MV-4-11 (cell line): ENCODE results near the gene CYRIA.
A peak's percentile ranks its signal among the peaks of the same experiment; 100 is the strongest.

Experiments
- DNase-seq: peaks from one replicate; lab custom pipeline; 2025; lab: John Stamatoyannopoulos, UW

Gene CYRIA

GRCh38 chr2:16665748-16666448, at the start of gene CYRIA:
TSS of gene CYRIA (minus strand) at chr2:16665834. CDS start at chr2:16588119, 77,715 bp downstream.
- no peak for DNase-seq

- no peak for DNase-seq
Measured at GRCh38 chr2:16713011-16713423, 47.4 kb upstream of the CYRIA start.

DNA sequence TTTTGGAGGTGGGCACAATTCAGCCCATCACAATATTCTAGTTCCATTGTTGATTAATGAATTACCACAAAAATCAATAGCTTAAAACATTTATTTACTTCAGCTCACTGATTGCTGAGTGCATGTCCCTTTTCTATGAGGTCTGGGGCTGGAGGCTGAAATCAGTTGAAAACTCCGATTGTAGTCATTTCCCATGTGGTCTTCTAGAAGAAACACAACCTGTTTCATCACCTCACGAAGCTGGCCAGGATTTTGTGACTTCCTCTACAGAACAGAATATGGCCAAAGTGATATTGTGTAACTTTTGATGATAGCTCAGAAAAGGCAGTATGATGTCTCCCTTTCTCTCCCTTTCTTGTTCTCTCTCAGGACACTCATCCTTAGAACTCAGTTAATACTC, 44.1 kb upstream of the CYRIA start:
- peak; percentile 93 for DNase-seq

DNA sequence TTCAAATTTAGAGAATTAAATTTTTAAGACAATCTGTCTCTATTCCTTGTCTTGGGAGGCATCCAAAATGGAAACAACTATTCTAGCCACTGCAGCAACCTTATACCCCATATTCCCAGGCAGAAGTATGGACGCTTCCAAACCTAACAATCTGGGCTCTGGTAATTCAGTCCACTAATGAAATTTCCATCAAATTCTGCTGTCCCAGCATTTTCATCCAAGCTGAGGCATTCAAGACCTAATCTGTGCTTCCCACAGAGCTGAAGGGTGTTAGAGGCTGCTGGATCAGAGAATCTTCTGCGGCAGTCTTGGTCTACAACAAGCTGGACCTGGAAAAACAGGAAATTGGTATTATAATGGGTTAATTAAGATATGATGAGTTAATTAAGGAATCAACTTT, 42.5 kb upstream of the CYRIA start:
- DNase-seq, result no peak

- peak; percentile 11 for DNase-seq
Measured at GRCh38 chr2:16707014-16707623, 41.5 kb upstream of the CYRIA start.

GRCh38 chr2:16700551-16701259, 35.1 kb upstream of the CYRIA start:
- peak; percentile 92 for DNase-seq

DNA sequence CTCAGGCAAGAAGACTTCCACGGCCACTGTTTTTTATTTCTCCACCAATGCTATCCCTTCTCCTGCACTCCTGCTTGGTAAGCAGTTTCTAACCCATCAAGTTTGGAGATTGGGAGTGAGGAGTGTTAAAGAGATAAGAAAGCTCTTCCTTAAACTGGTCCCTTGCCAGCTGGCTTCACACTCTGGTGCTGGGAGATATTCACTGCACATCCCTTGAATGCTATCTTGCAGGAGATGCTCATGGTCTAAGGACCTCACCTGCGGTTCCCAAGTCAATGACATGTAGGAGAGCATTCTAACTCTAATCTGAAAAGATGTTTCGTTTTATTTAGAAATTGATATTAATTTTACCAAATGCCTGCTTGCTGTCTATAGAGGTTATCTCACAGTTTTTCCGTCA, 28.2 kb upstream of the CYRIA start:
- no peak for DNase-seq

DNA sequence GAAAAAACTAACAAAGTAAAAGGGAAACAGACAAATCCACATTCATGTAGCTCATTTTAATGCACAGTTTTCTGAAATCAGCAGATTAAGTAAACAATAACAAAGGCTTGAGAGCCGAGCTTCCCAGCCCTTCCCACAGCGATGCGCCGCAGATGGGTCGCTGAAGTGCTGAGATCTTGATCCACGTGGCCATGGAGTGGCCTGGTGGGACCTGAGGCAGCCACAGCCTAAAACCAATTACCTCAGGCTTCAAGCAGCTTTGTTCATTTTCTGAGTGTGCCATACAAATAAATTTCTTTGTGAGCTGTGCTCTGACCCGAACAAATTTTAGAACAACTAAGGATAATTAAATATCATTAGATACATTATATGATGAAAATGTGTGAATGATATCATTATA, 25.6 kb upstream of the CYRIA start:
- no peak for DNase-seq

- DNase-seq, result peak; percentile 63
Measured at GRCh38 chr2:16687955-16688354, 22.3 kb upstream of the CYRIA start.

DNA sequence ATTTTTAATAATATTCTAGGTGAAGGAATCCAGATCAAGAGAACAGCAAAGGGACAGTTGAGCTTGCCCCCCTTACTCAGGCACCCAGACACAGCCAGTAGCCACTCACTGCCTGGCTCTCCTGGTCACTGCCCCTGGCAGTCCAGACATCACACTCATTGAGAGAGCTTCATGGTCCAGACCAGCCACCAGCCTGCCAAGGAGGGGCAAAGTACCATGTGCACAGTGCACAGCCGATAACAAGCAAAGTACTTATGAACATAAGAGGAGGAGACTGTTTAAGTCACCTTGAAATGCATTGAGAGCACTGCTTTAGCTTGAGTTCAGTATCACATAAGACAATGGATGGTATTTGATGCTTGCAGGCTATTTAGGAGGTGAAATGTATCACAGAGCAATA, 21.6 kb upstream of the CYRIA start:
- DNase-seq, result no peak

DNA sequence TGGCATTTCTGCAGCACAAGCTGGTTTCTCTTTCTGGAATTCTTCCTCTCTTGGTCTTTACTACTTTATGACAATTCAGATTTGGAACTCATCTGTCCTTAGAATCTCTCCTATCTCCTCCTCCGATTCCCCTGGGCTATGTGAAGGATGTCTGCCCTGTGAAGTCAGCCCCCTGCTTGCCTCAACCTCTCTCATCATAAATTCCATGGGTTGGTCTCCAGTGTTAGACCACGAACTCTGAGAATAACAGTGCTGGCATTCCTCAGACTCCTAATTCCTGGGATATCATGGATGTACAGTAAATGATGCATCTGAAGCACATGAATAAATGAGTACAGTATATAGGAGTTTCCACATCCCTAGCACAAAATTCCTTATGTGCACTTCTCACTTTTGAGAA, 21.0 kb upstream of the CYRIA start:
- no peak for DNase-seq

DNA sequence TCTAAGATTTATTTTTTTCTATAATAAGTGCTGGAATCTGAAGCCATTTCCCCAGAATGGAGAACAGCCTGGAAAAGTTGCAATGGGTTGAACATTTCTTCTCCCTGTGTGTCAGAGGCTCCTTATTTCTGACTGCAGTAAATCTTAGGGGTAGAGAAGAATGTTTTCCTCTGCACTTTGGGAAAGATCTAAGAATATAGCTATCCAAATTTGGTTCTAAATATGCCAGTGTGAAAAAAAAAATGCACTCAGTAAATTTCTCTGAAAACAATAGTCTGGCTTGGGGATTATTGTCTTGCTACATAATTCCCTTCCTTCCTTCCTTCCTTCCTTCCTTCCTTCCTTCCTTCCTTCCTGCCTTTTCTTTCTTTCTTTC, 19.7 kb upstream of the CYRIA start:
- no peak for DNase-seq

DNA sequence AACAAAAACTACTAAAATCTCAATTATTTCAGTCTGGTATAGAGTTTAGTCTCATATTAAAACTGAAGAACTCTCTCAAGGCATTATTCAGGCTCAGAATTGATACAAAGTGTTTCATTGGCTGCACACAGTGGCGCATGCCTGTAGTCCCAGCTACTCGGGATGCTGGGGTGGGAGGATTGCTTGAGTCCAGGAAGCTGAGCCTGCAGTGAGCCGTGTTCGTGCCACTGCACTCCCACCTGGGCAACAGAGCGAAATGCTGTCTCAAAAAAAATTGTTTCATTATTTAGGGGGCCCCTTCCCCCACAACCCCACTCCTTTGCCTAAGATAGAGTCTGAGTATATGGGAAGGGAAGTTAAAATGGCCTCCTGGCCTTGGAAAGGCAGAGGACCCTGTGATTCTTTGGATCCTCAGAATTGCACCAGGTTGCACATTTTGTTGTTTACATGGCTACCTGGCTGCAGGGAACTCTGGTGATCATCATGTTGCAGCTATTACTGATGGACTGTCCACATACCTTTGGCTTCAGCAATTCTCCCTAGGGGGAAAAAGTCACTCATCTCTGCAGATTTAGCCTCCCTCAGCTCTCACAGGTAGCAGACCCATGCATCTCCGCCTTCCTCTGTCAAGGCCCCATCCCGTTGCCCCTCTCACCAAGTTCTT, 19.2 kb upstream of the CYRIA start:
- no peak for DNase-seq

DNA sequence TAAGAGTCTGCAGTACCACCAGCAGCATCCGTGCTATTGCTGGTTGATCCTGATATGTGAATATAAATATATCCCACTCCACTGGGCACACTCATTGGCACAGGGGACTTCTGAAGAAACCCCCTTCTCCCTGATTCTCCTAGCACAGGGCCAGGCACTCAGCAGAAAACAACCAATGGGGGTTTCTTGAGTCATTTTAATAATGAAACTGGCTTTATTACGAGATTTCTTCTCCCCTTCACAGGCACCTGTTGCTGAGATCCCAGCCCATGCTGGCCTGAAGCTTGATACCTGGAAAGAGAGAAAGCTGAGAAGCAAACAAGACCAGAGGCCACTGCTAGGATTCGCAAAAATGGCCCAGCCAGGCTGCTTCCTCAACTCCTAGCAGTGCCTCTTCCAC, 17.9 kb upstream of the CYRIA start:
- DNase-seq, result no peak

GRCh38 chr2:16682431-16683118, 16.9 kb upstream of the CYRIA start:
- DNase-seq, result no peak

DNA sequence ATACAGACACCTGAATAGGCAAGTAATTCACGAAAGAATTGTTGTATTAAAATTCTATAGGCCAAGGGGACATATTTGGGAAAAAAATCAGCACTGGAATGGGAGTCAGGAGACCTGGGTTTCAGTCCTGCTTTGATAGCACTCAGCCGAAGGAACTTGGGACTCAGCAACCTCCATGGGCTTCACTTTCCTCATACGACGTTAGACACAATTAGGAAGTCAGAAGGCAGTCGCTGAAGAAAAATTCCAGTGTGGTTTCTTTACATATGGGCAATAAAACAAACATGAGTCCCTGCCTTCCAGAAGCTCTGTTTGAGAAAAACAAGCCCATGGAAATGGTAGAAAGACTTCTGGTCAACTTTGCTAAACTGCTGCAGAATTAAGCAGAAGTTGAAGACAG, 15.1 kb upstream of the CYRIA start:
- DNase-seq, result peak; percentile 27

GRCh38 chr2:16680304-16680703, 14.7 kb upstream of the CYRIA start:
- DNase-seq, result peak; percentile 78

DNA sequence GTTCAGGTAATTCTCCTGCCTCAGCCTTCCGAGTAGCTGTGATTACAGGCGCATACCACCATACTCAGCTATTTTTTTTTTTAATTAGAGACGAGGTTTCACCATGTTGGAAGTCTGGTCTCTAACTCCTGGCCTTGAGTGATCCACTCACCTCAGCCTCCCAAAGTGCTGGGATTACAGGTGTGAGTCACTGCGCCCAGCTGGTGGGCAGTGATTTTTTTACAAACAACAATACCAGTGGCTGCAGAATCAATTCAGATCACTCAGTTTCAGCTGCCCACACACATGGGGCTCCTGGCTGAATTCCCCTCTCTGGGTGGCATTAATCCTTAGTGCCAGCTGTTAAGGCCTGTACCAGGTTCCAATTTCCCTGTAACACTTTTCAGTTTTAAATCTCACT, 13.3 kb upstream of the CYRIA start:
- DNase-seq, result no peak

DNA sequence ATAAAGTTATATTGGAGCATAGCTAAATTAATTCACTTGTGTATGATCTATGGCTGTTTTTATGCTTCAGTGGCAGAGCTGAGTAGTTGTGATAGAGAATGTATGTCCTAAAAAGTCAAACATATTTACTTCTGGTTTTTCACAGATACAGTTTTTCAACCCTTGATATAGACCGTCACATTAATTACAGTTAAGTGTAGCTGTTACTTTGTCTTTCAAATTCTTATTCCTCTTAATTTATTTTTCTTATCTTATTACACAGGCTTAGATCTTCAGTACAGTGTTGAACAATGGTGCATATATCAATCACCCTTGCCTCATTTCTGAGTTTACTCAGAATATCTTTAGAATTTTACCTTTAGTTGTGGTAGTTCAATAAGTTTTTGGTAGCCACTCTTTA, 12.2 kb upstream of the CYRIA start:
- no peak for DNase-seq

DNA sequence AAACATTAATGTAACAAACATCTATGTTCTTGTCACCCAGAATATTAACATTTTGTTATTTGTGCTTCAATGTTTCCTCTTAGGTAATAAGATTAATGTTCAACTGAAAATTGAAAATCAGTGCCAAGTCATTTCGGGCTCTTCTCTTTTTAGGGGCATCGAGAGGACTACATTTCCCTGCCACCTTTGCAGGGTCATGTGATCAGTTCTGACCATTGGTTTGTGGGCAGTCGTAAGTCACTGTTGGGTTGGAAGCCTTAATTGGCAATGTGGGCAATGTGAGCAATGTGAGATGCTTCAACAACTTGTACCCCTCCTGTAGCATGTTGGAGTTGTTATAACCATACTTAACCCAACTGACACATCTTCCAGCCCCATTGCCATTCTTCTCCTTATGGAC, 10.1 kb upstream of the CYRIA start:
- no peak for DNase-seq

- DNase-seq, result no peak
Measured at GRCh38 chr2:16674154-16674553, 8.5 kb upstream of the CYRIA start.

DNA sequence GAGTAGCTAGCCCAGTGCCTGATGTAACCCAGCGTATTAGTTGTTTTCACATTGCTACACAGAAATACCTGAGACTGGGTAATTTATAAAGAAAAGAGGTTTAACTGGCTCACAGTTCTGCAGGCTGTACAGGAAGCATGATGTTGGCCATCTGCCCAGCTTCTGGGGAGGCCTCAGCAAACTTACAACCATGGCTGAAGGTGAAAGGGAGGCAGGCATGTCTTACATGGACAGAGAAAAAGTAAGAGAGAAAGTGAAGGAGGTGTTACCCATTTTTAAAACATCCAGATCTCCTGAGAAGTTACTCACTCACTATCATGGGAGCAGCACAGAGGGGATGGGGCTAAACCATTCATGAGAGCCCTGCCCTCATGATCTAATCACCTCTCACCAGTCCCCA, 6.1 kb upstream of the CYRIA start:
- DNase-seq, result no peak
